HCT116 (cell line): ENCODE data around the gene SH3BP1. TPM values are rescaled to one million over a fixed set of nuclear protein-coding genes. Genes with fewer than 3 reads are reported as not detected.

ENCODE experiments used
- ATAC-seq: fragments of 200-7000 bp; cut with Tn5 transposase; 2 replicates; pipeline ENCODE4 v1.9.1; 2020; ENCODE audit warnings: mild to moderate bottlenecking, moderate library complexity
- BruUV-seq: library from RNA; stranded (reverse); fragments of 400-500 nt; replicated peaks from 2 replicates; lab custom pipeline; 2021; lab: Mats Ljungman, UMichigan
- CTCF ChIA-PET: fragments of 300-600 bp; sonication (Branson Sonifier 250); formaldehyde crosslinking; loops from one replicate; lab custom pipeline; 2021; ENCODE audit warnings: antibody characterized with exemption; lab: Charles Lee
- POLR2A ChIA-PET: fragments of 300-600, 350-600 bp; sonication (Branson Sonifier 250); formaldehyde crosslinking; loops from one replicate; lab custom pipeline; 2021; ENCODE audit warnings: antibody characterized with exemption; lab: Charles Lee
- RAD21 ChIA-PET, 2 experiments: fragments of 300-600 bp; sonication (Branson Sonifier 250); formaldehyde crosslinking; loops; one replicate each; lab custom pipeline; 2023; ENCODE audit warnings: low total read pairs in 2 of 2; ENCODE audit not compliant: uncharacterized antibody in 2 of 2, unreplicated experiment in 2 of 2, low non-redundant PET in 1 of 2; lab: Charles Lee
- DNase-seq: peaks from one replicate; pipeline ENCODE4 v3.0.0-alpha.2; 2010; ENCODE audit warnings: low read depth, low spot score
- H2AFZ ChIP-seq: fragments of 200-600 bp; shearing (Covaris generic), sonication (generic); 2 replicates; pipeline ENCODE4 v1.6.1; 2017; ENCODE audit warnings: low read depth, mixed run types, mixed read lengths, antibody characterized with exemption, low read length; ENCODE audit not compliant: poor library complexity, severe bottlenecking
- H3K27ac ChIP-seq: 2 replicates; pipeline ENCODE4 v1.5.1; 2012; ENCODE audit warnings: low read depth, low read length
- H3K27me3 ChIP-seq: fragments of 200-600 bp; sonication (generic); 2 replicates; pipeline ENCODE4 v1.6.1; 2016; ENCODE audit warnings: mixed run types, low read length, mixed read lengths; ENCODE audit not compliant: insufficient read depth
- H3K36me3 ChIP-seq, 2 experiments: fragments of 200-500 bp in 1 of 2; fragments of 200-600 bp in 1 of 2; sonication (Bioruptor generic) in 1 of 2; sonication (generic) in 1 of 2; 2 replicates each; pipeline versions ENCODE4 v1.5.1 to v1.6.1; 2014 to 2016; ENCODE audit warnings: low read length in 2 of 2, inconsistent platforms in 1 of 2, mixed read lengths in 1 of 2, mixed run types in 1 of 2; ENCODE audit not compliant: insufficient read depth in 2 of 2, control insufficient read depth in 1 of 2
- H3K4me1 ChIP-seq, 2 experiments: fragments of 200-600 bp in 1 of 2; sonication (generic) in 1 of 2; 2 replicates each; pipeline versions ENCODE4 v1.5.1 to v1.6.1; 2012 to 2017; ENCODE audit warnings: low read length in 2 of 2, inconsistent platforms in 1 of 2, mild to moderate bottlenecking in 1 of 2, mixed read lengths in 1 of 2, mixed run types in 1 of 2, moderate library complexity in 1 of 2; ENCODE audit not compliant: insufficient read depth in 2 of 2, control insufficient read depth in 1 of 2
- H3K4me2 ChIP-seq: fragments of 200-600 bp; sonication (generic); 2 replicates; pipeline ENCODE4 v1.6.1; 2017; ENCODE audit warnings: mixed run types, low read length, mixed read lengths
- H3K4me3 ChIP-seq, 2 experiments: fragments of 200-600 bp in 1 of 2; sonication (generic) in 1 of 2; replicated peaks in 1 of 2; 2 replicates each; pipeline ENCODE4 v1.5.1; 2011 to 2016; ENCODE audit warnings: low read length in 2 of 2, control low read depth in 1 of 2, low read depth in 1 of 2, mild to moderate bottlenecking in 1 of 2, mixed read lengths in 1 of 2, mixed run types in 1 of 2
- H3K79me2 ChIP-seq: fragments of 200-600 bp; sonication (generic); 2 replicates; pipeline ENCODE4 v1.6.1; 2017; ENCODE audit warnings: mild to moderate bottlenecking, mixed run types, low read length, moderate library complexity, mixed read lengths; ENCODE audit not compliant: insufficient read depth
- H3K9ac ChIP-seq: fragments of 200-600 bp; sonication (generic); 2 replicates; pipeline ENCODE4 v1.6.1; 2016; ENCODE audit warnings: low read length, mixed read lengths
- H3K9me2 ChIP-seq: fragments of 200-600 bp; sonication (generic), shearing (Covaris generic); 2 replicates; pipeline ENCODE4 v1.6.1; 2017; ENCODE audit warnings: mixed run types, mild to moderate bottlenecking, moderate library complexity; ENCODE audit not compliant: insufficient read depth
- H3K9me3 ChIP-seq, 2 experiments: fragments of 200-500 bp in 1 of 2; fragments of 200-600 bp in 1 of 2; sonication (Bioruptor generic) in 1 of 2; sonication (generic) in 1 of 2; 2 replicates each; pipeline ENCODE4 v1.6.1; 2014 to 2017; ENCODE audit warnings: low read length in 2 of 2, mixed read lengths in 2 of 2, inconsistent platforms in 1 of 2, low read depth in 1 of 2, mild to moderate bottlenecking in 1 of 2, mixed run types in 1 of 2, moderate library complexity in 1 of 2; ENCODE audit not compliant: control insufficient read depth in 1 of 2, insufficient read depth in 1 of 2
- H4K20me1 ChIP-seq: fragments of 200-600 bp; sonication (generic), shearing (Covaris generic); 2 replicates; pipeline ENCODE4 v1.6.1; 2017; ENCODE audit warnings: mixed run types, mild to moderate bottlenecking, moderate library complexity; ENCODE audit not compliant: insufficient read depth
- ATF3 ChIP-seq: IDR thresholded peaks from 2 replicates; pipeline ENCODE4 v1.6.1; 2012
- CBX3 ChIP-seq: IDR thresholded peaks from 2 replicates; pipeline ENCODE4 v1.6.1; 2012; ENCODE audit warnings: low read depth
- CEBPB ChIP-seq: IDR thresholded peaks from 2 replicates; pipeline ENCODE4 v1.6.1; 2012; ENCODE audit warnings: low read depth
- CTCF ChIP-seq, 3 experiments: fragments of 200-600 bp in 1 of 3; sonication (generic) in 1 of 3; IDR thresholded peaks in 2 of 3; conservative IDR thresholded peaks in 1 of 3; 2 replicates each; pipeline ENCODE4 v1.5.1; 2012 to 2017; ENCODE audit warnings: low read depth in 2 of 3, low read length in 2 of 3, antibody characterized with exemption in 1 of 3, borderline replicate concordance in 1 of 3, control low read depth in 1 of 3, mild to moderate bottlenecking in 1 of 3, mixed read lengths in 1 of 3, mixed run types in 1 of 3, moderate library complexity in 1 of 3; ENCODE audit not compliant: insufficient read depth in 1 of 3
- ELF1 ChIP-seq: IDR thresholded peaks from 2 replicates; pipeline ENCODE4 v1.6.1; 2012; ENCODE audit warnings: low read depth, borderline replicate concordance
- EZH2 ChIP-seq: fragments of 200-600 bp; sonication (generic); IDR thresholded peaks from 2 replicates; pipeline ENCODE4 v1.6.1; 2017; ENCODE audit warnings: antibody characterized with exemption, mixed run types
- FOSL1 ChIP-seq: IDR thresholded peaks from 2 replicates; pipeline ENCODE4 v1.6.1; 2012; ENCODE audit warnings: low read depth
- JUND ChIP-seq: IDR thresholded peaks from 2 replicates; pipeline ENCODE4 v1.6.1; 2012
- MAX ChIP-seq: IDR thresholded peaks from 2 replicates; pipeline ENCODE4 v1.6.1; 2012
- POLR2AphosphoS5 ChIP-seq: IDR thresholded peaks from 2 replicates; pipeline ENCODE4 v1.6.1; 2011; ENCODE audit warnings: mild to moderate bottlenecking, low read depth, low read length, moderate library complexity
- RAD21 ChIP-seq: IDR thresholded peaks from 2 replicates; pipeline ENCODE4 v1.6.1; 2012; ENCODE audit warnings: low read depth, mild to moderate bottlenecking
- YY1 ChIP-seq: IDR thresholded peaks from 2 replicates; pipeline ENCODE4 v1.6.1; 2011; ENCODE audit warnings: low read length, low read depth, moderate library complexity, mild to moderate bottlenecking; ENCODE audit not compliant: insufficient replicate concordance; ENCODE audit errors: extremely low read depth
- intact Hi-C: fragments of 100-400 bp; cut with micrococcal nuclease; formaldehyde crosslinking; loops from 2 replicates; pipeline ENCODE4 v1.10.0; 2022
- total RNA-seq: library from RNA; stranded (reverse); gene quantifications from one replicate; pipeline ENCODE4 v1.2.1, GENCODE V29; 2021; ENCODE audit not compliant: unreplicated experiment

Gene SH3BP1
- total RNA-seq, 1 experiment from 2014 or later: 48.4 TPM

GRCh38 chr22:37616201-37617083, 23.0 kb upstream of the SH3BP1 start:
- DNase-seq (no peak), ATAC-seq (no peak)
- no peak overlapping the region for H3K4me3 ChIP-seq
- no peak overlapping the region for H3K4me2 ChIP-seq
- intact Hi-C loops: no loop called here
- TF ChIP-seq ELF1: no peak
- TF ChIP-seq CBX3: no peak
- TF ChIP-seq POLR2AphosphoS5: no peak
- no peak for TF ChIP-seq EZH2
- TF ChIP-seq YY1: no peak
- no peak for TF ChIP-seq JUND
- TF ChIP-seq ATF3: no peak
- TF ChIP-seq CEBPB: no peak
- TF ChIP-seq MAX: no peak
- no peak for TF ChIP-seq CTCF (IDR thresholded peaks at IDR 0.05 in 2 of 3, conservative IDR thresholded peaks at IDR 0.05 in 1 of 3; ENCODE audit: borderline replicate concordance in 1 of 3, insufficient read depth in 1 of 3, low read depth in 2 of 3, low read length in 2 of 3)
- no peak for TF ChIP-seq FOSL1
- no peak for TF ChIP-seq RAD21
- no peaks in the 10 kb centered on the region for H3K9me2 ChIP-seq
- ChIA-PET RAD21 (no interaction called here), CTCF (interaction anchor here (1.2 kb wide), 1 partner anchor 27 kb away, joined by 3 read pairs; no protein-coding TSS in a partner anchor), POLR2A (no interaction called here)
- peaks cover 3% of the 10 kb centered on the region; the same call in 1 of the 2 replicates for H3K79me2 ChIP-seq
- no peak overlapping the region for H2AFZ ChIP-seq
- H3K36me3 ChIP-seq: peaks cover 31 to 35% of the 10 kb centered on the region in 2 experiments
- no peaks in the 10 kb centered on the region for H4K20me1 ChIP-seq
- H3K27me3 ChIP-seq: no peaks in the 10 kb centered on the region
- H3K27ac ChIP-seq: no peak overlapping the region
- no peak overlapping the region for H3K9ac ChIP-seq
- no TSS peak for BruUV-seq
- peaks cover 2% of the 10 kb centered on the region in 2 experiments; a peak in 1 of 4 replicates for H3K4me1 ChIP-seq
- H3K9me3 ChIP-seq: no peaks in the 10 kb centered on the region
